H9 (cell line): ENCODE measurements around the gene NR1D1. TPM values are rescaled to one million over a fixed set of nuclear protein-coding genes. Genes with fewer than 3 reads are reported as not detected.

Experiments
- DNase-seq: peaks from one replicate; pipeline ENCODE4 v3.0.0-alpha.2; 2017
- H2AFZ ChIP-seq: one replicate; pipeline ENCODE4 v1.6.1; 2013; ENCODE audit warnings: mild to moderate bottlenecking, low read length, control low read depth, moderate library complexity
- H2AK5ac ChIP-seq: 2 replicates; pipeline ENCODE4 v1.6.1; 2013; ENCODE audit warnings: low read length, control low read depth, mixed read lengths; ENCODE audit not compliant: insufficient read length
- H2BK120ac ChIP-seq: one replicate; pipeline ENCODE4 v1.6.1; 2013; ENCODE audit warnings: low read depth, mild to moderate bottlenecking, low read length, control low read depth, inconsistent platforms; ENCODE audit not compliant: poor library complexity, severe bottlenecking
- H2BK12ac ChIP-seq: 2 replicates; pipeline ENCODE4 v1.6.1; 2013; ENCODE audit warnings: low read length, control low read depth, mixed read lengths, low read depth; ENCODE audit not compliant: insufficient read length
- H2BK15ac ChIP-seq: 2 replicates; pipeline ENCODE4 v1.6.1; 2013; ENCODE audit warnings: low read depth, low read length, control low read depth
- H2BK20ac ChIP-seq: one replicate; pipeline ENCODE4 v1.6.1; 2013; ENCODE audit warnings: low read depth, mild to moderate bottlenecking, low read length, control low read depth, inconsistent platforms; ENCODE audit not compliant: poor library complexity, severe bottlenecking
- H2BK5ac ChIP-seq: 2 replicates; pipeline ENCODE4 v1.6.1; 2013; ENCODE audit warnings: low read length, control low read depth, mixed read lengths; ENCODE audit not compliant: insufficient read length
- H3K14ac ChIP-seq: 2 replicates; pipeline ENCODE4 v1.6.1; 2013; ENCODE audit warnings: low read length, control low read depth; ENCODE audit not compliant: insufficient read depth
- H3K18ac ChIP-seq: 2 replicates; pipeline ENCODE4 v1.6.1; 2013; ENCODE audit warnings: low read depth, mild to moderate bottlenecking, mixed read lengths, low read length, control low read depth; ENCODE audit not compliant: insufficient read length
- H3K23ac ChIP-seq: 2 replicates; pipeline ENCODE4 v1.6.1; 2013; ENCODE audit warnings: low read length, control low read depth, mixed read lengths, low read depth; ENCODE audit not compliant: insufficient read length
- H3K23me2 ChIP-seq: 2 replicates; pipeline ENCODE4 v1.6.1; 2013; ENCODE audit warnings: low read depth, mild to moderate bottlenecking, mixed read lengths, low read length, control low read depth; ENCODE audit not compliant: insufficient read length, poor library complexity, severe bottlenecking
- H3K27ac ChIP-seq: 2 replicates; pipeline ENCODE4 v1.5.1; 2013; ENCODE audit warnings: low read length, control low read depth, mixed read lengths, low read depth; ENCODE audit not compliant: insufficient read length
- H3K27me3 ChIP-seq: 2 replicates; pipeline ENCODE4 v1.6.1; 2013; ENCODE audit warnings: low read length, control low read depth, inconsistent platforms; ENCODE audit not compliant: insufficient read depth
- H3K4ac ChIP-seq: 2 replicates; pipeline ENCODE4 v1.6.1; 2013; ENCODE audit warnings: low read depth, mild to moderate bottlenecking, control low read depth, inconsistent platforms, low read length, moderate library complexity
- H3K4me1 ChIP-seq: 2 replicates; pipeline ENCODE4 v1.6.1; 2013; ENCODE audit warnings: low read length, control low read depth, inconsistent platforms; ENCODE audit not compliant: insufficient read depth
- H3K4me2 ChIP-seq: 2 replicates; pipeline ENCODE4 v1.6.1; 2013; ENCODE audit warnings: low read length, control low read depth, mixed read lengths; ENCODE audit not compliant: insufficient read length, insufficient read depth
- H3K56ac ChIP-seq: 2 replicates; pipeline ENCODE4 v1.6.1; 2013; ENCODE audit warnings: low read depth, mild to moderate bottlenecking, mixed read lengths, low read length, control low read depth; ENCODE audit not compliant: insufficient read length
- H3K79me1 ChIP-seq: 2 replicates; pipeline ENCODE4 v1.6.1; 2013; ENCODE audit warnings: low read depth, mild to moderate bottlenecking, moderate library complexity, low read length, control low read depth, inconsistent platforms; ENCODE audit not compliant: insufficient read depth, poor library complexity, severe bottlenecking
- H3K79me2 ChIP-seq: 2 replicates; pipeline ENCODE4 v1.6.1; 2013; ENCODE audit warnings: low read length, control low read depth, inconsistent platforms; ENCODE audit not compliant: insufficient read depth
- H3K9ac ChIP-seq: 2 replicates; pipeline ENCODE4 v1.6.1; 2013; ENCODE audit warnings: low read length, control low read depth, mixed read lengths; ENCODE audit not compliant: insufficient read length; ENCODE audit errors: extremely low read depth
- H3K9me3 ChIP-seq: one replicate; pipeline ENCODE4 v1.6.1; 2013; ENCODE audit warnings: low read depth, low read length, inconsistent platforms; ENCODE audit not compliant: control insufficient read depth
- H3T11ph ChIP-seq: one replicate; pipeline ENCODE4 v1.6.1; 2013; ENCODE audit warnings: mild to moderate bottlenecking, low read length, control low read depth, inconsistent platforms
- H4K20me1 ChIP-seq: one replicate; pipeline ENCODE4 v1.6.1; 2013; ENCODE audit not compliant: control insufficient read depth, insufficient read length, insufficient read depth
- H4K5ac ChIP-seq: 2 replicates; pipeline ENCODE4 v1.6.1; 2013; ENCODE audit warnings: low read depth, mild to moderate bottlenecking, mixed read lengths, low read length, control low read depth; ENCODE audit not compliant: insufficient read length
- H4K8ac ChIP-seq: replicated peaks from 2 replicates; pipeline ENCODE4 v1.6.1; 2013; ENCODE audit warnings: low read length, control low read depth, mixed read lengths, low read depth; ENCODE audit not compliant: insufficient read length
- H4K91ac ChIP-seq: 2 replicates; pipeline ENCODE4 v1.6.1; 2013; ENCODE audit warnings: low read depth, mild to moderate bottlenecking, moderate library complexity, mixed read lengths, low read length, control low read depth; ENCODE audit not compliant: insufficient read length
- H3K27ac Mint-ChIP-seq, 3 experiments: 2 replicates in 2 of 3; 3 replicates in 1 of 3; pipeline ENCODE4 v1.8.0; 2020 to 2021; ENCODE audit warnings: mixed read lengths in 3 of 3, mild to moderate bottlenecking in 1 of 3, moderate library complexity in 1 of 3
- H3K27me3 Mint-ChIP-seq: 2 replicates; pipeline ENCODE4 v1.8.0; 2021; ENCODE audit warnings: low read depth, mild to moderate bottlenecking, moderate library complexity, mixed read lengths
- H3K36me3 Mint-ChIP-seq, 3 experiments: 2 replicates in 2 of 3; 3 replicates in 1 of 3; pipeline ENCODE4 v1.8.0; 2020 to 2021; ENCODE audit warnings: low read depth in 3 of 3, mixed read lengths in 3 of 3; ENCODE audit not compliant: insufficient read depth in 1 of 3
- H3K4me1 Mint-ChIP-seq, 2 experiments: 2 replicates each; pipeline ENCODE4 v1.8.0; 2020; ENCODE audit warnings: mixed read lengths in 2 of 2
- H3K4me3 Mint-ChIP-seq, 2 experiments: 2 replicates in 1 of 2; 3 replicates in 1 of 2; pipeline ENCODE4 v1.8.0; 2020 to 2021; ENCODE audit warnings: mild to moderate bottlenecking in 2 of 2, mixed read lengths in 2 of 2, moderate library complexity in 1 of 2
- H3K9me3 Mint-ChIP-seq, 2 experiments: 2 replicates in 1 of 2; 3 replicates in 1 of 2; pipeline ENCODE4 v1.8.0; 2020; ENCODE audit warnings: mild to moderate bottlenecking in 2 of 2, mixed read lengths in 2 of 2, moderate library complexity in 1 of 2
- whole genome bisulfite sequencing: extraction: QIAGEN DNeasy Blood & Tissue Kit; methylation state at CpG from one replicate; pipeline ENCODE4 v1.1.7; 2013; ENCODE audit warnings: missing lambda C conversion rate, low lambda C conversion rate, mixed read lengths; ENCODE audit not compliant: insufficient read length; ENCODE audit errors: extremely low coverage; 5-methylcytosine and 5-hydroxymethylcytosine counted together
- total RNA-seq: library from RNA; stranded (reverse); gene quantifications from 2 replicates; pipeline ENCODE4 v1.2.1, GENCODE V29; 2021
- TF ChIP-seq, protein P1 (sequence below): fragments of 200-600 bp; sonication (generic); conservative IDR thresholded peaks from 3 replicates; pipeline ENCODE4 v1.8.0; 2021; ENCODE audit warnings: antibody characterized with exemption, mild to moderate bottlenecking

Gene NR1D1
- total RNA-seq, 1 experiment from 2014 or later = 8.6 TPM

DNA sequence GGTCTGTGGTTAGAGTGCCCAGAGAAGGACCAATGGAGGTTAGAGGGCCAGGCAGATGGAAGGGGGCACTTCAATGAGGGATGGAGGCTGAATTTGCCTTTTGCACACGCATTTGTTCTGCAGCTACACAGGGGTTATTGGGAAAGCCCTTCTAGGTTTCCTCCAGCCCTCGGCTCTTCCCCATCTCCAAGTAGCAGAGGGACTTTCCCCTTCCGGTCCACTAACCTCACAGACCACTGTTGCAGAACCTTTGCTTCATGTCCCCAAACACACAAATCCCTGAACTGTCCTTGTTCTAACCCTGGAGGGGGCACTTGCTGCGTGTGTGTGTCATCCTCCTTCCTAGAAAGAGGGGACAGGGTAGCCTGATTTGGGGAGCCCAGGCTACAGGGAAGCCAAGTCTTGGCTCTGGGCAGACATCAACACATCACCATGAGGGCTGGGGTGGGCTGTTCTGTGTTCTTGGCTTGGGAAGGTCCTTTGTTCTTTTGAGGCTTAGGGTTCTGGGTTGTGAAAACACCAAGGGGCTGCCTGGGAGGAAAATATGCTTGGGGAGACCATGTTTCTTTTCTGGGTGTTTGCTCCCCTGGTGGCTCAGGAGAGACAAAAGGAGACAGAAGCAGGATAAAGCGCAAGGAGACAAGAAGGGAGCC, 7.3 kb upstream of the NR1D1 start:
- Histone ChIP-seq H3K79me2 (no peaks in the 10 kb centered on the region), H2BK5ac (no peak overlapping the region), H2AFZ (peak overlapping the region; percentile 17), H2BK15ac (no peak overlapping the region), H4K91ac (no peak overlapping the region), H3K27me3 (peaks cover 2% of the 10 kb centered on the region; the same call in 1 of the 2 replicates), H4K5ac (no peak overlapping the region), H4K8ac (no peak overlapping the region), H2BK120ac (peak overlapping the region; percentile 52), H3K79me1 (no peaks in the 10 kb centered on the region), H3K23ac (no peak overlapping the region), H3K9ac (no peak overlapping the region), H3K23me2 (no peaks in the 10 kb centered on the region), H3K14ac (peak overlapping the region; percentile 94), H3K4me1 (peaks cover 29% of the 10 kb centered on the region; the same call in 1 of the 2 replicates), H2BK12ac (peak overlapping the region; percentile 92), H3K18ac (peak overlapping the region; percentile 93), H3T11ph (no peak overlapping the region), H3K27ac (no peak overlapping the region), H2BK20ac (no peak overlapping the region), H2AK5ac (no peak overlapping the region), H4K20me1 (no peaks in the 10 kb centered on the region), H3K4me2 (peak overlapping the region; percentile 37), H3K56ac (no peak overlapping the region), H3K4ac (no peak overlapping the region), H3K9me3 (no peaks in the 10 kb centered on the region)
- TF ChIP-seq, protein P1, sequence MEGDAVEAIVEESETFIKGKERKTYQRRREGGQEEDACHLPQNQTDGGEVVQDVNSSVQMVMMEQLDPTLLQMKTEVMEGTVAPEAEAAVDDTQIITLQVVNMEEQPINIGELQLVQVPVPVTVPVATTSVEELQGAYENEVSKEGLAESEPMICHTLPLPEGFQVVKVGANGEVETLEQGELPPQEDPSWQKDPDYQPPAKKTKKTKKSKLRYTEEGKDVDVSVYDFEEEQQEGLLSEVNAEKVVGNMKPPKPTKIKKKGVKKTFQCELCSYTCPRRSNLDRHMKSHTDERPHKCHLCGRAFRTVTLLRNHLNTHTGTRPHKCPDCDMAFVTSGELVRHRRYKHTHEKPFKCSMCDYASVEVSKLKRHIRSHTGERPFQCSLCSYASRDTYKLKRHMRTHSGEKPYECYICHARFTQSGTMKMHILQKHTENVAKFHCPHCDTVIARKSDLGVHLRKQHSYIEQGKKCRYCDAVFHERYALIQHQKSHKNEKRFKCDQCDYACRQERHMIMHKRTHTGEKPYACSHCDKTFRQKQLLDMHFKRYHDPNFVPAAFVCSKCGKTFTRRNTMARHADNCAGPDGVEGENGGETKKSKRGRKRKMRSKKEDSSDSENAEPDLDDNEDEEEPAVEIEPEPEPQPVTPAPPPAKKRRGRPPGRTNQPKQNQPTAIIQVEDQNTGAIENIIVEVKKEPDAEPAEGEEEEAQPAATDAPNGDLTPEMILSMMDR = no peak
- WGBS = no CpG with 5 or more reads among the region's 5 CpGs
- Mint-ChIP-seq H3K27me3 (peaks cover 48% of the 10 kb centered on the region), H3K4me1 (peaks cover 86 to 94% of the 10 kb centered on the region in 2 experiments), H3K36me3 (no peaks in the 10 kb centered on the region), H3K9me3 (no peaks in the 10 kb centered on the region; a peak in 1 of 5 replicates), H3K27ac (peak overlapping the region in 2 of 3 experiments; percentile 86 to 89; a peak in 2 of 7 replicates), H3K4me3 (peak overlapping the region; percentile 22 to 28; a peak in 3 of 5 replicates)
- DNase-seq = peak; percentile 50
